ENCODE data around the gene ATP2B1.

- TF ChIP-seq CTCF (IDR thresholded peaks at IDR 0.05) (no peak), POLR2A (IDR thresholded peaks at IDR 0.05) (no peak)
Measured at GRCh38 chr12:89619764-89620163, 88.9 kb downstream of the ATP2B1 start.
